A549 treated with CORT108297 at 1 μM for 4 hours (cell line): Measurements from ENCODE around the gene CHDH. TPM values are rescaled to one million over a fixed set of nuclear protein-coding genes. Genes with fewer than 3 reads are reported as not detected.

Experiments
- total RNA-seq: library from RNA; stranded (reverse); fragments of 200-300 nt; extraction: Qiagen RNA extraction; gene quantifications from 5 replicates; pipeline ENCODE4 v1.2.3, GENCODE V29; 2022

Gene CHDH, protein sequence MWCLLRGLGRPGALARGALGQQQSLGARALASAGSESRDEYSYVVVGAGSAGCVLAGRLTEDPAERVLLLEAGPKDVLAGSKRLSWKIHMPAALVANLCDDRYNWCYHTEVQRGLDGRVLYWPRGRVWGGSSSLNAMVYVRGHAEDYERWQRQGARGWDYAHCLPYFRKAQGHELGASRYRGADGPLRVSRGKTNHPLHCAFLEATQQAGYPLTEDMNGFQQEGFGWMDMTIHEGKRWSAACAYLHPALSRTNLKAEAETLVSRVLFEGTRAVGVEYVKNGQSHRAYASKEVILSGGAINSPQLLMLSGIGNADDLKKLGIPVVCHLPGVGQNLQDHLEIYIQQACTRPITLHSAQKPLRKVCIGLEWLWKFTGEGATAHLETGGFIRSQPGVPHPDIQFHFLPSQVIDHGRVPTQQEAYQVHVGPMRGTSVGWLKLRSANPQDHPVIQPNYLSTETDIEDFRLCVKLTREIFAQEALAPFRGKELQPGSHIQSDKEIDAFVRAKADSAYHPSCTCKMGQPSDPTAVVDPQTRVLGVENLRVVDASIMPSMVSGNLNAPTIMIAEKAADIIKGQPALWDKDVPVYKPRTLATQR
- total RNA-seq: 1.9 to 2.6 TPM (median 2.5 TPM) in 5 replicates

DNA sequence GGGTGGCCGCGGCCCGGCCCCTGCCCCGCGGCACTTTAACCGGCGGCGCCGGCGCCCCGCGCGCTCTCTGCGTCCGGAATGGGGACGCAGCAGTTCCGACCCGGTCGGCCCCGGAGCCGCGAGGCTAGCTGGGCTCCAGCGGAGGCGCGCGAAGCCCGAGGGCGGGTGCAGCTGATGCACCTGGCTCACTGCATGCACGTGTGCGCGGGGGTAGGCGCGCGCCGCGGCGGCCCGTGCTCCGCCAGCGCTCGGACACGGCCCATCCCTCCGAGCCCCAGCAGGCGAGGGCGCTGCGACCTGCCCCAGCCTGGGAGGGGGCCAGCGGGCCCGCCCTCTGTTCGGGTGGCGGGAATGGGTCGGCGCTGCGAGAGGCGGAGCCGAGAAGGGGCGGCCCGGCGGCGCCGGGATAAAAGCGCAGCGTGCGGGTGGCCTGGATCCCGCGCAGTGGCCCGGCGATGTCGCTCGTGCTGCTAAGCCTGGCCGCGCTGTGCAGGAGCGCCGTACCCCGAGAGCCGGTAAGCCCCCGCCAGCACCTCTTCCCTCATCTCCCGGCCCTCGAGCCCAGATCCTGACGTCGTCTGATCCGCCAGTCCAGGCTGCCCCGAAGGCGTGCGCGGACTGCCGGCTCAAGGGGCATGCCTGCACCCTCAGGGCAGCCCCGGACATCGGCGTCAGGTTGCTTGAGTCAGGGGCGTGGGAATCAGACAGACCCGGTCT, at the start of gene CHDH, which contains the start of gene IL17RB:
CHDH (minus strand) TSS at position 286 of the 717 bp plus-strand sequence. CDS start 22,411 bp downstream, outside the sequence.
IL17RB (plus strand) TSS at position 435 of the 717 bp plus-strand sequence; CDS start at position 456, 21 bp downstream.

DNA sequence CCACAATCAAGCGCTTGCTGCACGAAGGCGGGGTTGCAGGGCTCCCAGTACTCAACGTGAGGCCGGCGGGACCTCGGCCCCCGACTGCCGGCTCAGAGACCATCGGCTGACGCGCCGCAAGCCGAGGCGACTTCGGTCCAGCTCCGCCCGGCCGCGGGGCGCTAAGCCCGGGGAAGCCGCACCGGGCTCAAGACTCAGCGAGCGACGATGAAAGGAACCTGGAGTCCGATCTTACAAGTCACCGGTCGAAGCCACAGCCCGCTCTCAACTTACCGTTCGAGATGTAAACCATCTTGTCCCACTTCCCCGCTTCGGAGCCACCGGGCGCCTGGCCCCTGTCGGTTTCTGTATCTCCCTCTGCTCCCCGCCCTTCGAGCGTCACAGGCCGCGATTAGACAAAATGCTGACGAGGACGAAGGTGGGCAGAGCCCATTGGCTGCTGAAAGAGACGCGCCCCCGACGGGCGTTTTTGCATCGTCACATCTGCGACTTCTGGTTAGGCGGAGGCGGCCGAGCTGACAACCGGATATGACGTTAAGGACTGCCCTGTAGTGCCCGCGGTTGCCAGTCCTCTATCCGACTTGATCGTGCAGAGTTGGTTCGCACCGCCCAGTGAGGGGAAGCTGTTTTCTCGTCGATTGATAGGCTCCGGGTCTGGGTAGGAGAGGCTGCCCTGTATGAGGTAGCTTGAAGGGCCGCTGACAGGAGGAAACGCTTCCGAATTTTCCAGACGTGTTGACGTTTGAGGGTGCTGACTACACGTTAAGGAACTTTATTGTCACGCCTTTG, 45.5 kb upstream of the CHDH start, which contains the start of gene SELENOK:
SELENOK (minus strand) TSS at position 363 of the 789 bp plus-strand sequence.

DNA sequence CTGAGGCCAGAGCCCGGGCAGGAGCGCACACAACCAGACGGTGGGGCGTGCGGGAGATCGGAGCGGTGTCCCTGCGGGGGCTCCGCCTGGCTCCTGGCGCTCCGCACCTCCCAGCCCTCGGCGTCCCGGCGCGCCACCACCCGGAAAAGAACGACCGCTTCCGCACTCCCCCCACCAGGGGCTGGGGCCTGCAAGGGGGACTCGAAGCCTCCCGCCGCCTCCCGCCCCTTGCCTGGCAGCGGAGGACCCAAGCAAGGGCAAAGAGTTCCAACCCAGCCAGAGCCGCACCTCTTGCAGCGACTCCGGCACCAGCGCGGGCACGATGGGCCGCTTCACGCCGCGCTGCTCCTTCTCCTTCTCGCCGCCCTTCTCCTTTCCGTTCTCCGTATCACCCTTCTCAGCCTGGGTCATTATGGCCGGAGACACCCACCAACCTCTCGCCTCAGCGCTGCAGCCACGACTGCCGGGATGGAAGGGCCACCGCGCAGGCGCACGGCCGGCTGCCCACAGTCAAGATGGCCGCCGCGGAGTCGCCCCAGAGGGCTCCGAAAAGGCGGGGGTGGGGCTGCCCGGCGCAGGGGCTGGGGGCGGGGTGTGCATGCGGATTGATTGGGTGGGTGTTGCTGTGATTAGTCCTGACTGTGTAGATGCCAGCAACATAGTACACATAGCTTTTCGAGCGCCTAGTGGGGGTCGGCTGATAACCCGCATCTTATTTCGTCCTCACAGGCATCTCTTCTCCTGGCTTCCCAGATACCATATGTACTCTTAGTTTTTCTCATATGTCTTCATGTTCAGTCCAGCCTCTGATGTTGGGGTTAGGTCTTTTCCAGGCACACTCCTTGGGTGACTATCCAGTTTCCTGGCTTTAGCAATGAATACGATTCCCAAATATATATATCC, 35.7 kb upstream of the CHDH start, which contains the start of gene ACTR8:
ACTR8 (minus strand) TSS at position 462 of the 903 bp plus-strand sequence; CDS start at position 411, 51 bp downstream.

Other genes starting within 250 kb of the CHDH start
- gene IL17RB, start 149 bp upstream of the CHDH start, total RNA-seq: 0.77 to 1.1 TPM (median 0.85 TPM) in 5 replicates
- 15.5 to 17.5 TPM (median 16.7 TPM) in 5 replicates for gene ACTR8, start 35.7 kb upstream of the CHDH start, total RNA-seq
- gene SELENOK, start 45.4 kb upstream of the CHDH start, total RNA-seq: 18.3 to 34.0 TPM (median 22.3 TPM) in 5 replicates